MG63 (cell line): ENCODE results near the gene SON. TPM values are rescaled to one million over a fixed set of nuclear protein-coding genes. Genes with fewer than 3 reads are reported as not detected.
"Not testable (repeated sequence)": the region's sequence is repeated elsewhere in the genome, so short reads cannot be mapped to it uniquely, and the experiment has no call there.

Experiments used
- DNase-seq: peaks from one replicate; pipeline ENCODE4 v3.0.0-alpha.2; 2020
- H3K27me3 ChIP-seq: fragments of 250-450 bp; sonication (Bioruptor Pico); 2 replicates; pipeline ENCODE4 v1.5.1; 2020; ENCODE audit warnings: mild to moderate bottlenecking, moderate library complexity
- H3K36me3 ChIP-seq: fragments of 250-450 bp; sonication (Bioruptor Pico); 2 replicates; pipeline ENCODE4 v1.5.1; 2020; ENCODE audit warnings: mild to moderate bottlenecking, moderate library complexity
- H3K4me3 ChIP-seq: fragments of 250-450 bp; sonication (Bioruptor Pico); 2 replicates; pipeline ENCODE4 v1.5.1; 2020; ENCODE audit warnings: mild to moderate bottlenecking, moderate library complexity
- H3K9me3 ChIP-seq: fragments of 250-450 bp; sonication (Bioruptor Pico); 2 replicates; pipeline ENCODE4 v1.5.1; 2020; ENCODE audit warnings: mild to moderate bottlenecking, moderate library complexity
- total RNA-seq: library from RNA; depleted of rRNA; stranded (reverse); fragments of >200 nt; shearing (Covaris generic); gene quantifications from 2 replicates; pipeline ENCODE4 v1.2.3, GENCODE V29; 2014; ENCODE audit warnings: low replicate concordance; rRNA removed

The SON gene, protein sequence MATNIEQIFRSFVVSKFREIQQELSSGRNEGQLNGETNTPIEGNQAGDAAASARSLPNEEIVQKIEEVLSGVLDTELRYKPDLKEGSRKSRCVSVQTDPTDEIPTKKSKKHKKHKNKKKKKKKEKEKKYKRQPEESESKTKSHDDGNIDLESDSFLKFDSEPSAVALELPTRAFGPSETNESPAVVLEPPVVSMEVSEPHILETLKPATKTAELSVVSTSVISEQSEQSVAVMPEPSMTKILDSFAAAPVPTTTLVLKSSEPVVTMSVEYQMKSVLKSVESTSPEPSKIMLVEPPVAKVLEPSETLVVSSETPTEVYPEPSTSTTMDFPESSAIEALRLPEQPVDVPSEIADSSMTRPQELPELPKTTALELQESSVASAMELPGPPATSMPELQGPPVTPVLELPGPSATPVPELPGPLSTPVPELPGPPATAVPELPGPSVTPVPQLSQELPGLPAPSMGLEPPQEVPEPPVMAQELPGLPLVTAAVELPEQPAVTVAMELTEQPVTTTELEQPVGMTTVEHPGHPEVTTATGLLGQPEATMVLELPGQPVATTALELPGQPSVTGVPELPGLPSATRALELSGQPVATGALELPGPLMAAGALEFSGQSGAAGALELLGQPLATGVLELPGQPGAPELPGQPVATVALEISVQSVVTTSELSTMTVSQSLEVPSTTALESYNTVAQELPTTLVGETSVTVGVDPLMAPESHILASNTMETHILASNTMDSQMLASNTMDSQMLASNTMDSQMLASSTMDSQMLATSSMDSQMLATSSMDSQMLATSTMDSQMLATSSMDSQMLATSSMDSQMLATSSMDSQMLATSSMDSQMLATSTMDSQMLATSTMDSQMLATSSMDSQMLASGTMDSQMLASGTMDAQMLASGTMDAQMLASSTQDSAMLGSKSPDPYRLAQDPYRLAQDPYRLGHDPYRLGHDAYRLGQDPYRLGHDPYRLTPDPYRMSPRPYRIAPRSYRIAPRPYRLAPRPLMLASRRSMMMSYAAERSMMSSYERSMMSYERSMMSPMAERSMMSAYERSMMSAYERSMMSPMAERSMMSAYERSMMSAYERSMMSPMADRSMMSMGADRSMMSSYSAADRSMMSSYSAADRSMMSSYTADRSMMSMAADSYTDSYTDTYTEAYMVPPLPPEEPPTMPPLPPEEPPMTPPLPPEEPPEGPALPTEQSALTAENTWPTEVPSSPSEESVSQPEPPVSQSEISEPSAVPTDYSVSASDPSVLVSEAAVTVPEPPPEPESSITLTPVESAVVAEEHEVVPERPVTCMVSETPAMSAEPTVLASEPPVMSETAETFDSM (N-terminal part only)
- 83.7 and 124 TPM in 2 replicates for total RNA-seq

DNA sequence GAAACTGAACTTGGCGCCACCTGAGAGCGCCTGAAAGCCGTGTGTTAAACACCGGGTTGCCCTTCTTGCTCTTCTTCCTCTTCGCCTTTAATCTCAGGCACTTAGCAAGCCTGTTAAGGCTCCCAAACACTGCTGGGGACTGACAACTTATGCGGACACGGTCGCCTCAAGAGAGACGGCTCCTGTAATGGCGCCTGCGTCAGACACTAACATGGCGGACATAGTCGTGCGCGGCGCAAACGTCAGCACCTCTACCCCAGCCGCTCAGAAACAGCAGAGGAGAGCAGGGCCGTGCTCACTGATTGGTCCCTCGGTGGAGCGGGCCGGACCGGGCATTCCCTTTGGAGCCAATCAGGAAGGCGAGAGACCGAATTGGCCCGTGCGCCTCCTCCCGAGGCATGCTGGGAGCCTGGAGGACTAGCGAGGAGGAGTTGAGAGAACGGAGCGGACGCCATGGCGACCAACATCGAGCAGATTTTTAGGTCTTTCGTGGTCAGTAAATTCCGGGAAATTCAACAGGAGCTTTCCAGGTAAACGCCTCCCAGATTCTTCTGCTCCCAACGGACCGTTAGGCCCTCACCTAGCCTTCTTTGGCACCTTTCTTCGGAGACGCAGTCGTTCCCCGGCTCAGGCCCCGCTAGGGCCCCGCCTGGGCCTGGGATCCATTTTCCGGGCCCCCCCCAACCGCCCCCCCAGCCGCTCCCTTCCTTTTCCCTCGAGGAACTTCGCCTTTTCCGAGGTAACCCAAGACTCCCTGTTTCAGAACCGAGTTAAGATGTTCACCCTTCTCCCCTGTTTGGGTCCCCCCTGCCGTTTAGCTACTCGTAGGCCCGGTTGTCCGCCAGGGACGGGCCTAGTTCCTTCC lies at the start of gene SON:
Gene SON (plus strand): TSS at position 399 of the 865 bp plus-strand sequence. CDS start 55 bp downstream, at position 454.
- H3K9me3 ChIP-seq: no peaks in the 10 kb centered on the region
- no peaks in the 10 kb centered on the region for H3K27me3 ChIP-seq
- H3K36me3 ChIP-seq: peaks cover 62% of the 10 kb centered on the region
- peak within 1 kb of the TSS; percentile 91 for H3K4me3 ChIP-seq
- peak; percentile 99 for DNase-seq

GRCh38 chr21:33493756-33494155 lies 49.1 kb upstream of the SON start:
- H3K27me3 ChIP-seq: peaks cover 2% of the 10 kb centered on the region; the same call in 1 of the 2 replicates
- no peaks in the 10 kb centered on the region for H3K36me3 ChIP-seq
- H3K4me3 ChIP-seq: no peak overlapping the region
- H3K9me3 ChIP-seq: no peaks in the 10 kb centered on the region
- no peak for DNase-seq

DNA sequence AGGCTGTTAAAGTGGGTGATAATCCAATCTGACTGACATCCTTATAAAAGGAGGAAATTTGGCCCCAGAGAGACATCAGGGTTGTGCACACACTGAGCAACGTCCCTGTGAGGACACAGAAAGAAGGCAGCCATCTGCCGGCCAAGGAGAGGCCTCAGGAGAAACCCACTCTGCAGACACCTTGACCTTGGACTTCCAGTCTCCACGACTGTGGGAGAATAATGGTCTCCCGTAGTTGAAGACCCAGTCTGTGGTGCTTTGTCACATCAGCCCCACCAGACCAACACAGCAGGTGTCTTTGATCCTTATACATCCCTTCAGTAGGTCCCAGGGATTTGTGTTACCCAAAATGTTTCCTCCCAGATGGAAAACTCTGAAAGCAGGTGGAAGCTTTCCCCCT lies 47.1 kb upstream of the SON start:
- H3K9me3 ChIP-seq: no peaks in the 10 kb centered on the region

GRCh38 chr21:33496345-33496744 lies 46.5 kb upstream of the SON start:
- DNase-seq: no peak

More for the DNA sequence above, 47.1 kb upstream of the SON start:
- H3K36me3 ChIP-seq: no peaks in the 10 kb centered on the region
- no peak overlapping the region for H3K4me3 ChIP-seq
- DNase-seq: no peak
- peaks cover 2% of the 10 kb centered on the region; the same call in 1 of the 2 replicates for H3K27me3 ChIP-seq

DNA sequence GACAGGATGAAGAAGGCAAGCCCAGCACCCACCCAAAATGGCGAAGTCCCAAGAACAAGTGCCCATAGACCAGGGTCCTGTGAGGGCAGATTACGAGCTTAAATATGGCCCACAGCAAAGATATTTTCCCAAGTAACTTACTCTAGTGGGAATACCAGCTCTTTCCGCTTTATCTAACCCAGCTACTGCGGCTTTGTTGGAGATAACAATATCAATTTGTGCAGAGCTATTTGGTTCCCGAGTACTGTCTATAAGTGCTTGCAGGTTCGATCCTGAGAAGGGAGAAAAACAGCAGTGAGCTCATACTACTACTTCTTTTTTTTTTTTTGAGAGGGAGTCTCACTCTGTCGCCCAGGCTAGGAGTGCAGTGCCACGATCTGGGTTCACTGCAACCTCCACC lies 37.0 kb upstream of the SON start:
- no peaks in the 10 kb centered on the region for H3K9me3 ChIP-seq
- H3K36me3 ChIP-seq: peaks cover 74% of the 10 kb centered on the region
- DNase-seq: no peak
- no peaks in the 10 kb centered on the region for H3K27me3 ChIP-seq
- H3K4me3 ChIP-seq: no peak overlapping the region

More at GRCh38 chr21:33496345-33496744, 46.5 kb upstream of the SON start:
- Histone ChIP-seq H3K9me3 (no peaks in the 10 kb centered on the region), H3K27me3 (no peaks in the 10 kb centered on the region; the same call in 1 of the 2 replicates), H3K4me3 (no peak overlapping the region), H3K36me3 (no peaks in the 10 kb centered on the region)

- H3K36me3 ChIP-seq: peaks cover 82% of the 10 kb centered on the region
- H3K4me3 ChIP-seq, DNase-seq, H3K9me3 ChIP-seq, H3K27me3 ChIP-seq: not testable (repeated sequence)
Observed at GRCh38 chr21:33507003-33507402, 35.8 kb upstream of the SON start.

DNA sequence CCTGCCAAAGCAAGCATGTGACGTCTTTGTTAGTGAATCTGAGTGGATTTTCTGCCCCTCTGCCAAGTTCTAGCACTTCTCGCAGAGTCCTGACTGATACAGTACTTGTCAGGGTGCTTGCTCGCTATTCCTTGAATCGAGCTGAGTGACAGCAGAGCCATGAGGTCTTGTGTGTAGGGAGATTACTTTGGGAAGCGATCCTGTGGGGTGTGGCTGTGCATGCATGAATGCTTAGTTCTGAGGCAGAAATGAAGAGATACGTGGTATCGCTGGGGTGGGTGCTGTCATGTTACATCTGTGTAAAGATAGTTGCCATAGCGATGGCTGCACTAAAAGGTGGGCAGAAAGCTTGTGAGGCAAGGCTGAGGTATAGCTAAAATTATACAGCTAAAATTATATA lies 32.0 kb upstream of the SON start:
- no peak for DNase-seq
- Histone ChIP-seq H3K9me3 (no peaks in the 10 kb centered on the region), H3K4me3 (no peak overlapping the region), H3K36me3 (peaks cover 90% of the 10 kb centered on the region), H3K27me3 (no peaks in the 10 kb centered on the region)

DNA sequence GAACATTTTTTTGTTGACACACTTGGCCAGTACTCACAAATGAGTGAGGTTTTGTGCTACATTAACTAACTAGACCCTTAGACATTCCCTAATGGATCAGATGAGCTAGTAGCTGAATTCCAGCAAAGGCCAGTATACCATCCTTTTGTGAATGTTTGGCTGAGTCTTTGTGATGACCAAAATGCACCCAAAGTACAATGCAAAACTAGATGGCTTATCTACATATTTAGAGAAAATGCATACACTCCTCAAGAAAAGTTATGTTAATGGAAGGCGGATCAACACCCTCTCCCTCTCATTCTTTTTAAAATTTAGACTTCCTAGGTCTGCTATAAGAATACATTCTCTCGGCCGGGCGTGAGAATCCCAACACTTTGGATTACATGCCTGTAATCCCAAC lies 31.2 kb upstream of the SON start:
- Histone ChIP-seq H3K9me3 (no peaks in the 10 kb centered on the region), H3K4me3 (no peak overlapping the region), H3K27me3 (no peaks in the 10 kb centered on the region), H3K36me3 (peaks cover 88% of the 10 kb centered on the region)
- DNase-seq: no peak

DNA sequence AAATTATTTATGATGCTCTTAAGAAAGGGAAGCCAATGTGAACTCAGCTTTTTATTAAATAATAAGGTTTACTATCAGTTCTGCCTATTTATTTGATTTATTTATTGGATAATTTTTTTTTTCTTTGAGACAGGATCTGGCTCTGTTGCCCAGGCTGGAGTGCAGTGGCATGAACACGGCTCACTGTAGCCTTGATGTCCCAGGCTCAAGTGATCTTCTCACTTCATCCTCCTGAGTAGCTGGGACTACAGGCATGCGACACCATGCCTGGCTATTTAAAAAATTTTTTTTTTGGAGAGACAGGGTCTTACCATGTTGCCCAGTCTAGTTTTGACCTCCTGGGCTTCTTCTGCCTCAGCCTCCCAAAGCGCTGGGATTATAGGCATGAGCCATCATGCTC lies 30.4 kb upstream of the SON start:
- H3K27me3 ChIP-seq: no peaks in the 10 kb centered on the region
- no peak for DNase-seq
- H3K9me3 ChIP-seq: no peaks in the 10 kb centered on the region
- H3K36me3 ChIP-seq: peaks cover 88% of the 10 kb centered on the region
- H3K4me3 ChIP-seq: no peak overlapping the region

GRCh38 chr21:33514229-33514628 lies 28.6 kb upstream of the SON start:
- H3K9me3 ChIP-seq: no peaks in the 10 kb centered on the region
- no peak for DNase-seq
- no peaks in the 10 kb centered on the region for H3K27me3 ChIP-seq
- H3K4me3 ChIP-seq: no peak overlapping the region
- H3K36me3 ChIP-seq: peaks cover 89% of the 10 kb centered on the region

- Histone ChIP-seq H3K36me3 (peaks cover 74% of the 10 kb centered on the region), H3K9me3 (no peaks in the 10 kb centered on the region), H3K27me3 (no peaks in the 10 kb centered on the region), H3K4me3 (no peak overlapping the region)
- no peak for DNase-seq
Observed at GRCh38 chr21:33518899-33519298, 23.9 kb upstream of the SON start.

- Histone ChIP-seq H3K4me3 (no peak overlapping the region), H3K9me3 (no peaks in the 10 kb centered on the region), H3K36me3 (peaks cover 69% of the 10 kb centered on the region), H3K27me3 (no peaks in the 10 kb centered on the region)
- DNase-seq: no peak
Observed at GRCh38 chr21:33522297-33522952, 20.4 kb upstream of the SON start.

- H3K4me3 ChIP-seq: no peak overlapping the region
- H3K36me3 ChIP-seq: peaks cover 69% of the 10 kb centered on the region
- H3K9me3 ChIP-seq: no peaks in the 10 kb centered on the region
- H3K27me3 ChIP-seq: no peaks in the 10 kb centered on the region
- no peak for DNase-seq
Observed at GRCh38 chr21:33522953-33523349, 19.9 kb upstream of the SON start.

- Histone ChIP-seq H3K4me3 (no peak overlapping the region), H3K27me3 (no peaks in the 10 kb centered on the region), H3K36me3 (peaks cover 91% of the 10 kb centered on the region), H3K9me3 (no peaks in the 10 kb centered on the region)
- DNase-seq: no peak
Observed at GRCh38 chr21:33531007-33531406, 11.8 kb upstream of the SON start.

- H3K27me3 ChIP-seq: no peaks in the 10 kb centered on the region
- DNase-seq: no peak
- H3K4me3 ChIP-seq: no peak overlapping the region
- no peaks in the 10 kb centered on the region for H3K9me3 ChIP-seq
- peaks cover 80% of the 10 kb centered on the region for H3K36me3 ChIP-seq
Observed at GRCh38 chr21:33537212-33537611, 5.6 kb upstream of the SON start.
